Measurements from ENCODE around the gene ANKRD55. TPM values are rescaled to one million over a fixed set of nuclear protein-coding genes. Genes with fewer than 3 reads are reported as not detected.
"Not testable (repeated sequence)": the region's sequence is repeated elsewhere in the genome, so short reads cannot be mapped to it uniquely, and the experiment has no call there.

Gene ANKRD55
- total RNA-seq, 1 experiment from 2014 or later, result not detected

- H3K27ac ChIP-seq (ENCODE audit: low read length), result no peak overlapping the region
- no peaks in the 10 kb centered on the region for H3F3A ChIP-seq (ENCODE audit: low read length, unreplicated experiment)
- CTCF ChIA-PET, result interaction anchor here (0.9 to 2.2 kb wide), 3 partner anchors 53 to 868 kb away, joined by 5 to 36 read pairs (median 7); no protein-coding TSS in a partner anchor
- no peak for TF ChIP-seq EZH2phosphoT487 (IDR thresholded peaks at IDR 0.05; ENCODE audit: borderline replicate concordance, low read length)
- TF ChIP-seq CTCF (conservative IDR thresholded peaks at IDR 0.05; ENCODE audit: low read depth, low read length), result no peak
- no peak for TF ChIP-seq EZH2 (IDR thresholded peaks at IDR 0.05; ENCODE audit: low read length, unreplicated experiment)
- ATAC-seq (peak; percentile 35; the same call in 1 of the 2 replicates), DNase-seq (peak; percentile 12)
- intact Hi-C loops (cut with micrococcal nuclease), result loop anchor here (1.0 to 10.0 kb wide), 5 partner anchors 123 to 1007 kb away; partner anchors contain the start of gene MAP3K1
- POLR2A ChIA-PET (ENCODE audit: unreplicated experiment), result no interaction called here
- no peaks in the 10 kb centered on the region for H3K36me3 ChIP-seq (ENCODE audit: low read depth, low read length)
- peaks cover 4% of the 10 kb centered on the region; the same call in 1 of the 2 replicates for H3K4me1 ChIP-seq (ENCODE audit: insufficient read depth, low read length)
- no peak overlapping the region for H3K4me3 ChIP-seq (ENCODE audit: low read length)
- no peak overlapping the region for H3K4me2 ChIP-seq (ENCODE audit: low read length)
- H2AFZ ChIP-seq (ENCODE audit: low read length), result no peak overlapping the region
- BruUV-seq (replicated peaks), result no TSS peak
- H3K9ac ChIP-seq (ENCODE audit: low read length), result no peak overlapping the region
- H3K79me2 ChIP-seq (ENCODE audit: low read length), result no peaks in the 10 kb centered on the region
- no peaks in the 10 kb centered on the region for H3K9me2 ChIP-seq (replicated peaks; ENCODE audit: low read length)
- no peaks in the 10 kb centered on the region for H4K20me1 ChIP-seq (ENCODE audit: low read length)
- no peaks in the 10 kb centered on the region for H3K9me3 ChIP-seq (ENCODE audit: low read length)
- no peaks in the 10 kb centered on the region for H3K27me3 ChIP-seq (ENCODE audit: low read length)
Observed at GRCh38 chr5:56270058-56270457, 36.9 kb upstream of the ANKRD55 start.

GRCh38 chr5:56269216-56269927 lies 36.2 kb upstream of the ANKRD55 start:
- CTCF ChIA-PET, result interaction anchor here (0.7 kb wide), 1 partner anchor 333 kb away, joined by 4 read pairs; no protein-coding TSS in a partner anchor
- H3K27ac ChIP-seq (ENCODE audit: low read length), result no peak overlapping the region
- ATAC-seq (peak; percentile 39), DNase-seq (peak; percentile 37)
- intact Hi-C loops (cut with micrococcal nuclease), result no loop called here
- no peaks in the 10 kb centered on the region for H3K36me3 ChIP-seq (ENCODE audit: low read depth, low read length)
- no peaks in the 10 kb centered on the region for H4K20me1 ChIP-seq (ENCODE audit: low read length)
- POLR2A ChIA-PET (ENCODE audit: unreplicated experiment), result no interaction called here
- no peak overlapping the region for H3K4me3 ChIP-seq (ENCODE audit: low read length)
- no TSS peak for BruUV-seq (replicated peaks)
- H3K9me3 ChIP-seq (ENCODE audit: low read length), result no peaks in the 10 kb centered on the region
- no peak overlapping the region for H3K9ac ChIP-seq (ENCODE audit: low read length)
- no peaks in the 10 kb centered on the region for H3K79me2 ChIP-seq (ENCODE audit: low read length)
- TF ChIP-seq CTCF (conservative IDR thresholded peaks at IDR 0.05; ENCODE audit: low read depth, low read length) (peak; percentile 43), EZH2phosphoT487 (IDR thresholded peaks at IDR 0.05; ENCODE audit: borderline replicate concordance, low read length) (no peak)
- no peak overlapping the region for H2AFZ ChIP-seq (ENCODE audit: low read length)
- no peaks in the 10 kb centered on the region for H3K27me3 ChIP-seq (ENCODE audit: low read length)
- no peaks in the 10 kb centered on the region for H3F3A ChIP-seq (ENCODE audit: low read length, unreplicated experiment)
- no peak overlapping the region for H3K4me2 ChIP-seq (ENCODE audit: low read length)
- H3K4me1 ChIP-seq (ENCODE audit: insufficient read depth, low read length), result peaks cover 4% of the 10 kb centered on the region; the same call in 1 of the 2 replicates
- H3K9me2 ChIP-seq (replicated peaks; ENCODE audit: low read length), result no peaks in the 10 kb centered on the region

- H3K79me2 ChIP-seq (ENCODE audit: low read length); H4K20me1 ChIP-seq (ENCODE audit: low read length); H3K4me3 ChIP-seq (ENCODE audit: low read length); DNase-seq; H3K36me3 ChIP-seq (ENCODE audit: low read depth, low read length); H3K27me3 ChIP-seq (ENCODE audit: low read length); H3K9me3 ChIP-seq (ENCODE audit: low read length); H2AFZ ChIP-seq (ENCODE audit: low read length); ATAC-seq; H3F3A ChIP-seq (ENCODE audit: low read length, unreplicated experiment); H3K9me2 ChIP-seq (replicated peaks; ENCODE audit: low read length); intact Hi-C loops (cut with micrococcal nuclease); BruUV-seq (replicated peaks); H3K9ac ChIP-seq (ENCODE audit: low read length); H3K27ac ChIP-seq (ENCODE audit: low read length); POLR2A ChIA-PET (ENCODE audit: unreplicated experiment); H3K4me1 ChIP-seq (ENCODE audit: insufficient read depth, low read length); H3K4me2 ChIP-seq (ENCODE audit: low read length): not testable (repeated sequence)
- CTCF ChIA-PET, result interaction anchor here (0.7 kb wide), 1 partner anchor 332 kb away, joined by 4 read pairs; no protein-coding TSS in a partner anchor
Observed at GRCh38 chr5:56268707-56269106, 35.6 kb upstream of the ANKRD55 start.
